Middle frontal gyrus (tissue), 1 donor: Measurements from ENCODE around the gene METTL25B.
A peak's percentile ranks its signal among the peaks of the same experiment; 100 is the strongest.

Experiments
- DNase-seq: peaks from one replicate; pipeline ENCODE4 v3.0.0-alpha.2; 2015; ENCODE audit warnings: low spot score; ENCODE audit errors: extremely low spot score

METTL25B gene

GRCh38 chr1:156727926-156728598 is at the start of gene METTL25B:
Gene METTL25B (plus strand): TSS chr1:156728469. CDS start chr1:156729105, 636 bp downstream.
- peak; percentile 75 for DNase-seq

- no peak for DNase-seq
These were observed 48.2 kb upstream of the METTL25B start for GRCh38 chr1:156680056-156680455.

GRCh38 chr1:156681196-156681960 is 46.9 kb upstream of the METTL25B start:
- DNase-seq: no peak

GRCh38 chr1:156682166-156682890 is 45.9 kb upstream of the METTL25B start:
- no peak for DNase-seq

- no peak for DNase-seq
These were observed 44.0 kb upstream of the METTL25B start for GRCh38 chr1:156684227-156684782.

GRCh38 chr1:156689035-156689952 is 39.0 kb upstream of the METTL25B start:
- DNase-seq: no peak

- DNase-seq: no peak
These were observed 38.2 kb upstream of the METTL25B start for GRCh38 chr1:156689953-156690674.

GRCh38 chr1:156690675-156691036 is 37.6 kb upstream of the METTL25B start:
- no peak for DNase-seq

GRCh38 chr1:156691191-156691590 is 37.1 kb upstream of the METTL25B start:
- no peak for DNase-seq

- DNase-seq: no peak
These were observed 36.4 kb upstream of the METTL25B start for GRCh38 chr1:156691665-156692440.

- no peak for DNase-seq
These were observed 35.8 kb upstream of the METTL25B start for GRCh38 chr1:156692441-156692924.

- no peak for DNase-seq
These were observed 35.1 kb upstream of the METTL25B start for GRCh38 chr1:156692925-156693847.

- DNase-seq: no peak
These were observed 34.2 kb upstream of the METTL25B start for GRCh38 chr1:156693848-156694689.

- no peak for DNase-seq
These were observed 33.6 kb upstream of the METTL25B start for GRCh38 chr1:156694690-156694962.

- no peak for DNase-seq
These were observed 31.5 kb upstream of the METTL25B start for GRCh38 chr1:156696755-156697154.

- DNase-seq: no peak
These were observed 30.8 kb upstream of the METTL25B start for GRCh38 chr1:156697481-156697880.

- no peak for DNase-seq
These were observed 29.3 kb upstream of the METTL25B start for GRCh38 chr1:156698995-156699394.
